ENCODE measurements around the gene TMPRSS9. TPM values are rescaled to one million over a fixed set of nuclear protein-coding genes. Genes with fewer than 3 reads are reported as not detected.

TMPRSS9 gene
- total RNA-seq, 1 experiment from 2014 or later, result 0.31 TPM

DNA sequence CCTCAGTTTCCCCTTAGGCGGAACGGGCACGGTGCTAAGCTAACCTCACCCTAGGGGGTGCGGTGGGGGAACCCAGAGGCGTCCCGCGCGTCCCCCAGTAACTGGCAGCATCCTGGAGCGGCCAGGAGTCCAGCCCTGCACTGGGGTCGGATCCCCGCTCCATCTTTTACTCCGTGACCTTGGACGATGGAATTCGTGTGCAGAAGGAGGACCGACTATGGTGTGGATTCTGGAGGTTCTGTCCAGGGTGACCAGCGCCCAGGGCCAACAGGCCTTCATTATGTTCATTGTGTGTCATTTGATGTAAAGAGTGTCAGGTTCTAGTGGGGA, 31.0 kb upstream of the TMPRSS9 start:
- DNase-seq (ENCODE audit: low spot score), result peak; percentile 17

DNA sequence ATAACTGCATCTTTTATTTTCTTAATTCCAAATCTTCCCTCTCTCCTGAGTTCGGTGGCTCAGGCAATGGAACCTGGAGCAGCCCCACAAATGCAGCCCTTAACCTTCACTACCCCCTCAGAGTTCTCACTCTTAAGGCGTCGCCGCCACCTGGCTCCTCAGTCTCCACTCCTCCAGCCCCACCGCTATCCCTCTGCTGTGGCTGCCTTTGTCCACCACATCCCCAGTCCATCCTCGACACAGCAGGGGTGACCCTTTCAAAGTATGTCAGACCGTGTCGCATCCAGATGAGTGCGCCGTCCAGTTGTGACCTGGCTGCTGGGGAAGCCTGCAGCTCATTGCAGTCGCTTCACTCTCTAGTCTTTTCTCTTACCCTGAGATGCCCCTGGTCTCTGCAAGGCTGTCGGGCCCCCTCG, 30.6 kb upstream of the TMPRSS9 start:
- no peak for DNase-seq (ENCODE audit: low spot score)

DNA sequence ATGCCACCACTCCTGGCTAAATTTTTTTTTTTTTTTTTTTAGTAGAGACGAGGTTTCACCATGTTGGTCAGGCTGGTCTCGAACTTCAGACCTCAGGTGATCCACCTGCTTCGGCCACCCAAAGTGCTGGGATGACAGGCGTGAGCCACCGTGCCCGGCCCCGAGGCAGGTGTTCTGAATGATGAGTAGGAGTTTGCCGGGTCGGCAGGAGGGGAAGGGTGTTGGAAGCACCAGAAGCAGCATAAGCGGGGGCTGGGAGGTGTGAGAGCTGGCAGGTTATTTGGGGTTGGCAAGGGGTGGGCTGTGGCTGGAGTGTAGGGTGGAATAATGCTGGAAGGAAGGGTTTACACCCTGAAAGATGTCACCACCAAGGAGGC, 29.8 kb upstream of the TMPRSS9 start:
- no peak for DNase-seq (ENCODE audit: low spot score)

DNA sequence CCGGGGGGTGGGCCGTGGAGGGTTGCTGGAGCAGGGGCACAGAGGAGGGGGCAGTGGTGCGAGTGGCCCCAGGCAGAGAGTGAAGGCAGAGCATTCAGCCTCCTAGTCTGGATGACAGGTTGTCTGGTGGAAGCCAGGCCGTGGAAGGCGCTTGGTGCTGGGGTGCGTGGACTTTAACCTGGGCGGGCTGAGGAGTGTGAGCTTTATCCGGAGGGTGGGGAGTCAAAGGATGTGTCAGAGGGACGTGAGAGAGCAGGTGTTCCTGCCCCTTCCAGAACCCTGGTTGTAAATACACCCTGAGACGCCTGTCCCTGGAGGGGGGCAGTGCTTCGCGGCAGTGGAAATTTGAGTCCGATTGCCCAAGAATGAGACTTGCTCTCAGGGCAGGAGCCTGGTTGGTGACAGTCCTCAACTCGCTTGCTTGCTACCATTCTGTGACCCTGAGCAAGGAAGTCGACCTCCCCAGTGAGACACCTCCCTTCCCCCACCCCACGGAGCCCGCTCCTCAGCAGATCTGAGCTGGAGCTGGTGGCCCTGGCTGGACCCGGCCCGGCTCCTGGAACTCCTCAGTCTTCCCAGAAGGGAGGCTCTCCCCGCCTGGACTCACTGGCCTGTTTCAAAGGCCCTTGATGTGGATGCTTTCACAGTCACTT, 29.3 kb upstream of the TMPRSS9 start:
- DNase-seq (ENCODE audit: low spot score), result peak; percentile 89

DNA sequence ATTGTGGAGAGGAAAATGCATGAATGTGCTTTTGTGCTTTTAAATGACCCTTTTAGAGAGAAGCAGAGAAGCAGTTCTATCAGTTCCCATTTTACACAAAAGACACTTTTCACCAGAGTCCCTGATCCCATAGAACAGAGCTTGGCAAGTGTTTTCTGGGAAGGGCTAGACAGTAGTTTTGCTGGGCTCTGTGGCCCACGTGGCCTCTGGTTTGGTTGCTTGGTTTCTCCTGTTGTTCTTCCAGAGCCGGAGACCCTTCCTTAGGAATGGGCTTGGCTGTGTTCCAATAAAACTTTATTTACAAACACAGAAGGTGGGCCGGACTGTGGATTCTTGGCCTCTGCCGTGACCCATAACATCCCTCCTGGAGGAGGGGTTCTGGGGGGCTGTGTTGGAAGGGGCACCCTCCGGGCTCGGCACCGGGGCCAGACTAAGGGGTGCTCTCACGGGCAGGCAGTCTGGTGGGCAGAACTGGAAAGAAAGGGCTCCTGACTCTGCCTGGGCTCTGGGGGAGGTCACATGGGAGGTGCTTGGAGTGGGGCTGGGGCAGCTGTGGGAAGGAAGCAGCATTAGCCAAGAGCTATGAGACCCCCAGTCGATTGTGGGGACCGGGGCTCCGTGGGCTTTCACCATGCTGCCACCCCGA, 28.3 kb upstream of the TMPRSS9 start:
- DNase-seq (ENCODE audit: low spot score), result no peak

DNA sequence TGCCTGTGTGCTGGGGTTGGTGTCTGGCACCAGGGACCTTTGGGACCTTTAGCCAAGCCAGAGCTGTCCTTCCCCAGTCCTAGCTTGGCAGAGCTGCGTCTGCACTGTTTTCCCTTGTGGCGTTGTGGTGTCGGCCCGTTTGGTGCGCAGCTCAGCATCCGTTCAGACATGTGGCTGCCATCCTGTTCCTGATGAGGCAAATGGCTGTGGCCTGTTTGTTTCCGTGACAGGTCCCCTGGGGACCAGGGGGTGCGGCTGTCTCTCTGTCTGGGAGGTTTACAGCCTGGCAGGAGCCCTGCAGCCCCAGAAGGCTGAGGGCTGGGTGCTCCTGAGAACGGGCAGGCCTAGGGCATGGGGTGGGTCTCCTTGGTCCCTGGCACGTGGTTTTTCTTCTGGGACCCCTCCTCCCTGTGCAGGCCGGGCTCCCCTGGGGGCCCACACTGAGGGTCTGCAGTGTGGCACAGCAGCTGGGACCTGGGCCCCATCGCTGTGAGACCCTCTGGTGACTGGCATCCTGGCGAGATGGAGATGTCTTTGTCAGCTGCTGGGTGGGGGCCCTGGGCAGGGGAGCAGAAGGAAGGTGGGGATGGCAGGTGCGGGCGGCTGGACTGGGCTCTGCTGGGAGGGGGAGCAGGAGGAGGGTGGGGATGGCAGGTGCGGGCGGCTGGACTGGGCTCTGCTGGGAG, 27.6 kb upstream of the TMPRSS9 start:
- peak; percentile 34 for DNase-seq (ENCODE audit: low spot score)

DNA sequence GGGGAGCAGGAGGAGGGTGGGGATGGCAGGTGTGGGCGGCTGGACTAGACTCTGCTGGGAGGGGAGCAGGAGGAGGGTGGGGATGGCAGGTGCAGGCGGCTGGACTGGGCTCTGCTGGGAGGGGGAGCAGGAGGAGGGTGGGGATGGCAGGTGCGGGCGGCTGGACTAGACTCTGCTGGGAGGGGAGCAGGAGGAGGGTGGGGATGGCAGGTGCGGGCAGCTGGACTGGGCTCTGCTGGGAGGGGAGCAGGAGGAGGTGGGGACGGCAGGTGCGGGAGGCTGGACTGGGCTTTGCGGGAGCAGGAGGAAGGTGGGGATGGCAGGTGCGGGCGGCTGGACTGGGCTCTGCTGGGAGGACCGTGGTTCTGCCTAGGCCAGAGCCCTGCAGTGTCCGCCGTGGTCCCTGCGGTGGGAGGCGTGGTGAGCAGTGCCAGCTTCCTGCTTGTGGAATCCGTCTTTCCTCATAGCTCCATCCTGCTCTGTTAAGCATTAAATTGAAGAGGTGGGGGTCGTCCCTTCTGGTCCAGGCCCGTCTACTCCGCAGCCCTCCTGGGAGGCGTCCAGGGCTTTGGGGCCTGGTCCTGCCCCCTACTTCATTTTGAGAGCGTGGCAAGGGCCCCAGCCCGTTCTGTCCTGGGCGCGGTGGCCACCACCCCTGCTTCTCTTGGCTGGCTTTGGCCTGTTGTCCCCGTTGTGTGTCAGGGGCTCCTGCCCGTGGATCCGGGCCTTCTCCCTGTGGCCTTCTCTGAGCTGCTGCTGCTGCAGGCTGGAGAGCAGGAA, 26.8 kb upstream of the TMPRSS9 start:
- peak; percentile 51 for DNase-seq (ENCODE audit: low spot score)

DNA sequence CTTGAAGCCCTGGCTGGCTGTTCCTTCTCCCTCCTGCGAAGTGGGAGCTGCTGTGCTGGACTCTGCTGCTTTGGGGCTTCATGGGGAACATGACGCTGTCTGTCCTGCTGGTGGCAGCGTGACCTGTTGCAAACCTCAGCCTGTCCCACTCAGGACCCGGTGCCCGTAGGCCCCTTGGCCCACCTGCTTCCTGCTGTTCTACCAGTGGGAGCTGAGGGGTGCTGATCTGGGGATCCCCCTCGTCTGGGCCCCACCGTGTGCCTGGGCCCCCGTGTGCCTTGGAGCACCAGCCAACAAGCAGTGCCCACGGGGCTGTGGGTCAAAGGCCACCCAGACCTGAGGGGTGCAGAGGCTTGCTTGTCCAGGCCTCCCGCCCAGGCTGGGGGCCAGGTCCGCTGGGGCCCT, 26.3 kb upstream of the TMPRSS9 start:
- peak; percentile 38 for DNase-seq (ENCODE audit: low spot score)

DNA sequence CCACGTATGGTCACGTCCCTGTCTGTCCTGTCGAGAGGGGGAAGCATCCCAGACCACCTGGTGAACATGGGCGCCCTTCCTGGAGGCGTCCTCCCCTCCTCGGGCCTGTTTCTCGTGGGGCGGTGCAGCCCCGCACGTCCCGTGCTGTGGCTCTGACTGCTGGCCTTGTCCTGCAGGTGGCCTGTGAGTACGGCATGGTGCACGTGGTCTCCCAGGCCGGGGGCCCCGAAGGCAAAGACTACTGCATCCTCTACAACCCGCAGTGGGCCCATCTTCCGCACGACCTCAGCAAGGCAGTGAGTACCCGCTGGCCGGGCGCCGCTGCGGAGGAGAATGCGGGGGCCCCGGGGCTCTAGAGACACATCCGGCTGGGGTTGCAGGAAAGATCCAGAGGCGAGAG, 25.6 kb upstream of the TMPRSS9 start:
- no peak for DNase-seq (ENCODE audit: low spot score)

DNA sequence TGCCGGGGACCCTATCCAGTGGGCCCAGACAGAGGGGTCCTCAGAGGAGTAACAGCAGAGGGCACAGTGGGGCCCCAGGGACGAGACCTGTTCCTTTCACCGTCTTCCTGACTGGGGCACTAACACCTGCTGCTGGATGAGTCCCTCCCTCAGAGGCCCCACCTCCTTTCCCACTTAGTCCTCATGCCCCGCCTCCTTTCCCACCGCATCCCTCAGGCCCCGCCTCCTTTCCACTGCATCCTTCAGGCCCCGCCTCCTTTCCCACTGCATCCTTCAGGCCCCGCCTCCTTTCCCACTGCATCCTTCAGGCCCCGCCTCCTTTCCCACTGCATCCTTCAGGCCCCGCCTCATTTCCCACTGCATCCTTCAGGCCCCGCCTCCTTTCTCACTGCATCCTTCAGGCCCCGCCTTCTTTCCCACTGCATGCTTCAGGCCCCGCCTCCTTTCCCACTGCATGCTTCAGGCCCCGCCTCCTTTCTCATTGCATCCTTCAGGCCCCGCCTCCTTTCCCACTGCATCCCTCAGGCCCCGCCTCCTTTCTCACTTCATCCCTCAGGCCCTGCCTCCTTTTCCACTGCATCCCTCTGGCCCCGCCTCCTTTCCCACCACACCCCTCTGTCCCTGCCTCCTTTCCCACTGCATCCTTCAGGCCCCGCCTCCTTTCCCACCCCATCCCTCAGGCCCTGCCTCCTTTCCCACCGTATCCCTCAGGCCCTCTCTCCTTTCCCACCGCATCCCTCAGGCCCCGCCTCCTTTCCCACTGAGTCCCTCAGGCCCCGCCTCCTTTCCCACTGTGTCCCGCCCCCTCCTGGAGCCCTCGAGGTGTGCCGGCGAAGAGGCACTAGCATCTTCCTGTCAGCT, 24.8 kb upstream of the TMPRSS9 start:
- DNase-seq (ENCODE audit: low spot score), result no peak

DNA sequence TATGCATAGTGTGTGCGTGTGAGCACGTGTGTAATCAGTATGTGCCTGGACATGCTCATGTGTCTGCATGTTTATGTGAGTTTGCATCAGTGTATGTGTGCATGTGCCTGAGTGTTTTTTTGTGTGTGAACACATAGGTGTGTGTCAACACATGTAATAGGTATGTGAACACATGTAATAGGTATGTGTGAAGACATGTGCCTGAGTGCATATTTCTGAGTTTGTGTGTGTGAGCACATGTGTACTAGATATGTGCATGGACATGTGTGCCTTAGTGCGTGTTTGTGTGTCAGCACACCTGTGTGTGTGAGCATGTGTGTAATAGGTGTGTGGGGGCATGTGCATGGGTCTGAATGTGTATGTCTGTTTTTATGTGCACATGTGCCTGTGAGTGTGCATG, 24.2 kb upstream of the TMPRSS9 start:
- DNase-seq (ENCODE audit: low spot score), result no peak

DNA sequence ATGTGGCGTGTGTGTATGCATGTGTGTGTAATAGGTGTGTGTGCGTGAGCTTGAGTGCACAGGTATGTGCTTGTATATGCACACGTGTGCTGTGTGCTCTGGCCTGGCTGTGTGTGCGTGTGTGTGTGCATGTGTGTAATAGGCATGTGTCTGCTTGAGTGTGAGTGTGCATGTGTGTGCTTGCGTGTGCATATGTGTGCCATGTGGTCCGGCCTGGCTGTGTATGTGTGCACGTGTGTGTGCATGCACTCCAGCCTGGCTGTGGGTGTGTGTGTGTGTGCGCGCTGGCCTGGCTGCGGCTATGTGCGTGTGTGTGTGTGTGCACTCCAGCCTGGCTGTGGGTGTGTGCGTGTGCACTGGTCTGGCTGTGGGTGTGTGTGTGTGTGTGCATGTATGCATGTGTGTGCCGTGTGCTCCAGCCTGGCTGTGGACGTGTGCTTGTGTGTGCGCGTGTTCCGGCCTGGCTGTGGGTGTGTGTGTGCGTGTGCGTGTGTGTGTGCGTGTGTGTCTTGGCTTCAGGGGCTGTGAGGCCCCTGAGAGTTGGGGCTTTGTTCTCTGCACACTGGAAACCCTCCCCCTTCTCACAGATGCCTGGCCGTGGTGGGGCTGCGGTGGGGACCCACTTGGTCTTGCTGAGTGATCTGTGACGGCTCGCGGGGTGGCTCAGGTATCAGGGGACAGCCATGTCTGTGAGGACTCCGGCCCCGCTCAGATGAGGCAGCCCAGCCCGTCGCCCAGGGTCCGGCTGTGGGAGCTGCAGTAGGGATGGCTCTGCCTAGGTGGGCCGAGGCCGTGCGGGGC, 23.3 kb upstream of the TMPRSS9 start:
- DNase-seq (ENCODE audit: low spot score), result no peak

DNA sequence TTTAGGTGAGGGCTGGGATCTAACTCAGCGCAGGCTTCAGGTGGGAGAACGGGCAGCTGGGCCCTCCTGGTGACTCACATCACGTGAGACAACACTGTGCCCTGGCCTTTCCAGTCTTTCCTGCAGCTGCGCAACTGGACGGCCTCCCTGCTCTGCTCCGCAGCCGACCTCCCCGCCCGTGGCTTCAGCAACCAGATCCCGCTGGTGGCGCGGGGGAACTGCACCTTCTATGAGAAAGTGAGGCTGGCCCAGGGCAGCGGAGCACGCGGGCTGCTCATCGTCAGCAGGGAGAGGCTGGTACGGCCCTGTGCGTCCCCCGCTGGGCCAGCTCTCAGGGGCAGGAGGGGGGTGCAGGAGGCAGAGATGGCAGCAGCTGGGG, 22.7 kb upstream of the TMPRSS9 start:
- peak; percentile 34 for DNase-seq (ENCODE audit: low spot score)

DNA sequence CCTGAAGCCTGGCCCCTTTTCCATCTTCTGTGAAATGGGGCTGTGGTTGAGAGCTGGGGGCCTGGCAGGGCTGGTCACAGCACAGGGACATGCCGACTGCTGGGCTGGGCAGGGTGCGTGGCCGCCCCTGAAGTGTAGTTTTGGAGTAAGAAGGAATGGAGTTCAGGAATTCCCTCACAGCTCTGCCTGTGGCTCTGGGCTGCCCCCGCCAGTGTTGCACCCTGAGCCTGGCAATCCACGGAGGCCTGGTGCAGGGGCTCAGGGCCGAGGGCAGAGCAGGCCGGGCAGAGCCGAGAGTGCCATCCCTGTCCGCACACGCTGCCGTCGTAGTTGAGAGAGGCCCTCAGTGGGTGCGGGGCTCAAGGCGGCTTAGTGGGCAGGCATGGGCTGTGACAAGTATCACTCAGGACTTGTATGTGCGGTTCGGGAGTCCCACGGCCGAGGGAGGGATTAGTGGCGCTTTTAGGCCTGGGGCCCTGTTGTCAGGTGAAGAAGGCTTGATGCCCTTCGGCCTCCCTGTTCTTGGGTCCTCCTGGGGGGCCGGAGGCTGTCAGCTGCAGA, 21.9 kb upstream of the TMPRSS9 start:
- no peak for DNase-seq (ENCODE audit: low spot score)

DNA sequence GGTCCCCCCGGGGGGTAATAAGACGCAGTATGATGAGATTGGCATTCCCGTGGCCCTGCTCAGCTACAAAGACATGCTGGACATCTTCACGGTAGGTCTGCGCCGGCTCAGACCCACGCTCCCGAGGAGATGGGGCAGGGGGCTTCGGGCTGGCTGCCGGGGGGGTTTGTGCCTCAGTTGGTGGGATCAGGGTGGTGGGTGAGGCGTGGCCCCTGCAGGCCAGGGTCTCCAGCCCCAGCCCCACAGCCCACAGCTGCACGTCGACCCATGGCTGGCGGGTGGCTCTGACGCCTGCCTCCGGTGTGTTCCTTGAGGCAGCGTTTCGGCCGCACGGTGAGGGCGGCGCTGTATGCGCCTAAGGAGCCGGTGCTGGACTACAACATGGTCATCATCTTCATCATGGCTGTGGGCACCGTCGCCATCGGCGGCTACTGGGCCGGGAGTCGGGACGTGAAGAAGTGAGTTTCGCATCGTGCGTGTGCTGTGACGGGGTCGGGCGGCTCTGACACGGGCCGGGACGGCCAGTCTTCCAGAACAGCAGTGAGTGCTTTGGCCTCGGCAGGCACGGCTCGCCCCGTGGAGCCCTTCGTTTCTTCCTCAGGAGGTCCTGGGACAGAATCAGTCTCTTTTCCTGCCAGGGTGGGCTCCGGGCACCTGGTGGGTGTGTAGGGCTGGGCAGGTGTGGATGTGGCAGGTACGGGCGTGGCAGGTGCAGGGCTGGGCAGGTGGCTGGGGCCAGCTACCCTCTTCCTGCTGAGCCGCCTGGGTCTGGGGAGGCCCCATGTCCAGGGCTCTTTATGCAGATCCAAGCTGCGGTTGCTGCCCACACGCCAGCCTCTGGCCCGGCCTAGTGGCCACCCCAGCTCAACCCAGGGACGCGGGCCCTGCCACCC, 21.1 kb upstream of the TMPRSS9 start:
- no peak for DNase-seq (ENCODE audit: low spot score)

DNA sequence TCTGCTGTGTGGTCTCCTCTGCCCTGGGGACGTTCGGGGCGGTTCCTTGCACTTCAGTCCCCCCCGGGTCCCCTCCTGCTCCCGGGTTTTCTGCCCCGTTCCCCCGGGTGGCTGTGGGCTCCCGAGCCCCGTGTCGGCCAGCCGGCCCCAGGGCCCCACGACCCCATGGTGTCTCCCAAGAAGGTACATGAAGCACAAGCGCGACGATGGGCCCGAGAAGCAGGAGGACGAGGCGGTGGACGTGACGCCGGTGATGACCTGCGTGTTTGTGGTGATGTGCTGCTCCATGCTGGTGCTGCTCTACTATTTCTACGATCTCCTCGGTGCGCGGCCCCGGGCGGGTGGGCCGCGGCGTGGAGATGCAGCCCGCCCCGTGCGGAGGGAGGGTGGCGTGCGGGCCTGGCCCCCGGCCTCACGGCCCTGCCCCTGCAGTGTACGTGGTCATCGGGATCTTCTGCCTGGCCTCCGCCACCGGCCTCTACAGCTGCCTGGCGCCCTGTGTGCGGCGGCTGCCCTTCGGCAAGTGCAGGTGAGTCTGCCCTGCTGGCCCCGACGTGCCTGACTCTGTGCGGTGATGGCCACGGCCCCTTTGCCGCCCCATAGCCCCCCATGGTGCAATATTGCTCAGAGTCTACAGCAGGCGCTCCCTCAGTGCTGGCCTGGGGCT, 20.3 kb upstream of the TMPRSS9 start:
- no peak for DNase-seq (ENCODE audit: low spot score)

DNA sequence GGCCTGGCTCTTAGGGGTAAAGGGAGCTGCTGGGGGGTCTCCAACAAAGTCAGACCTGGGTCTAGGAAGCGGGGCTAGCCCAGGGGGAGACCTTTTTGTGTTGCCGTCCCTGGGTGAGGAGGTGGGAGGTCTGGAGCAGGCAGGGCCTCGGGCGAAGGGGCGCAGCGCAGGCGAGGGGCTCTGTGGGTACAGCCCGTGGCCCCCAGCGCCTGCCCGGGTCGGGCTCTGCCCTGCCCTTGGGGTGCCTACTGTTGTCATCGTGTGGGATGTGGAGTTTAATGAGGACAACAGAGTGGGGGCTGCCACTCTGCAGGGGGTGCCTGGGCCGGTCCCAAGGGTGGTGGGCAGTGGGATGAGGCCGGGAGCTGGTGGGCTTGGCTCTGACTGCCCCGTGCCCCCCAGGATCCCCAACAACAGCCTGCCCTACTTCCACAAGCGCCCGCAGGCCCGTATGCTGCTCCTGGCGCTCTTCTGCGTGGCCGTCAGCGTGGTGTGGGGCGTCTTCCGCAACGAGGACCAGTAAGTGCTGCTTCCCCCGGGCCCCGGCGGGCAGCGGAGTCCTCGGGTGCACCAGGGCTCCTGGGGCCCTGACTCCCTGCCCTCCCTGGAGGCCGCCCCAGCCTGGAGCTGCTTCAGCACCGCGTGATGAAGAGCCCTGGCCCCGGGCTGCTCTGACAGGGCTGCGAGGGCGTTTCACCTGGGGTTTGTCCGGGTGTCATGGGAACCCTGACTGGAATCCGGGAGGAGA, 19.4 kb upstream of the TMPRSS9 start:
- DNase-seq (ENCODE audit: low spot score), result no peak

DNA sequence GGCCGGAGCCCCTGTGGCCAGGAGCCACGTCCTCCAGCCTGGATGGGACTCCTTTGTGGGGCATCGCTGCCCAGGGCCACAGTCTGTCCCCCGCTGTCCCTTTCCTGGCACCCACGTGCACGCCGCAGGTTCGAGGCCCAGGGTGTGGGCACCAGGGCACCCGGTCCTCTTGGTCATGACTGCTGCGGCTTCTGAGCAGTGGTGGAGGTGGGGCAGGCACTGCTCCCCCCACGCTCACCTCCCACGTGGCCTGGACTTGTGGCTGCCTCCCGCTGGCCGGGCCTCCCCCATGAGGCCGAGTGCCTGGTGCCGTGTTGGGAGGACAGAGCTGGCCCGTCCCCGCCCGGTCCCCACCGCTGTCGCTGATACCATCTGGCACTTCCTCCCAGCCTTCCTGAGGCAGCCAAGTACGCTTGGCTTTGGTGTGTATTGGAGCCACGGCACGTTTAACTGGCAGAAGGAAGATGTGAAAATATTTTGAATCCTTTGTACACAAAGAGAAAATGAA, 18.8 kb upstream of the TMPRSS9 start:
- DNase-seq (ENCODE audit: low spot score), result no peak
